GM12801 (cell line): ENCODE measurements around the gene DLL3.

ENCODE experiments used
- TF ChIP-seq, protein P1 (sequence below): IDR thresholded peaks from one replicate; pipeline ENCODE4 v1.5.1; 2011; ENCODE audit warnings: control low read depth; ENCODE audit not compliant: insufficient read length; ENCODE audit errors: extremely low read depth

The DLL3 gene

GRCh38 chr19:39502640-39503417 is 4.1 kb downstream of the DLL3 start:
- TF ChIP-seq, protein P1, sequence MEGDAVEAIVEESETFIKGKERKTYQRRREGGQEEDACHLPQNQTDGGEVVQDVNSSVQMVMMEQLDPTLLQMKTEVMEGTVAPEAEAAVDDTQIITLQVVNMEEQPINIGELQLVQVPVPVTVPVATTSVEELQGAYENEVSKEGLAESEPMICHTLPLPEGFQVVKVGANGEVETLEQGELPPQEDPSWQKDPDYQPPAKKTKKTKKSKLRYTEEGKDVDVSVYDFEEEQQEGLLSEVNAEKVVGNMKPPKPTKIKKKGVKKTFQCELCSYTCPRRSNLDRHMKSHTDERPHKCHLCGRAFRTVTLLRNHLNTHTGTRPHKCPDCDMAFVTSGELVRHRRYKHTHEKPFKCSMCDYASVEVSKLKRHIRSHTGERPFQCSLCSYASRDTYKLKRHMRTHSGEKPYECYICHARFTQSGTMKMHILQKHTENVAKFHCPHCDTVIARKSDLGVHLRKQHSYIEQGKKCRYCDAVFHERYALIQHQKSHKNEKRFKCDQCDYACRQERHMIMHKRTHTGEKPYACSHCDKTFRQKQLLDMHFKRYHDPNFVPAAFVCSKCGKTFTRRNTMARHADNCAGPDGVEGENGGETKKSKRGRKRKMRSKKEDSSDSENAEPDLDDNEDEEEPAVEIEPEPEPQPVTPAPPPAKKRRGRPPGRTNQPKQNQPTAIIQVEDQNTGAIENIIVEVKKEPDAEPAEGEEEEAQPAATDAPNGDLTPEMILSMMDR: no peak

DNA sequence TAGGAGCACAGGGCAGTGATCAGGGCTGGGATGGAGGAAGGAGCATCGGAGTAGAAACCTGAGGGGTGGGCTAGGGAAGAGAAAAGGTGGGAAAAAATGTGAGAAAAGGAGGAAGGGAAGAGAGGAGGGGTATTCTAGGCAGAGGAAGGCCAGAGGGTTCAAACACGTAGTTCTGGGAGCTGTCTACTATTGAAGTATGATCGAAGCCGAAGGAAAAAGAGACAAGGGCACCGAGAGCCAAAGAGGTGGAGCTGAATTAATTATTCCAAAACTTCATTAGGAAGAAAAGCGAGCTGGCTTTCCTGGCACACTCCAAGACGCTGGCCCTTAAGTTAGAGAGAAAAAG is 7.8 kb downstream of the DLL3 start:
- TF ChIP-seq, protein P1: no peak

- TF ChIP-seq, protein P1: no peak
Observed at GRCh38 chr19:39506944-39507714, 8.4 kb downstream of the DLL3 start.

GRCh38 chr19:39507715-39508364 is 9.1 kb downstream of the DLL3 start:
- TF ChIP-seq, protein P1: no peak

- TF ChIP-seq, protein P1: no peak
Observed at GRCh38 chr19:39508629-39509028, 9.9 kb downstream of the DLL3 start.

- TF ChIP-seq, protein P1: no peak
Observed at GRCh38 chr19:39509233-39509632, 10.5 kb downstream of the DLL3 start.

GRCh38 chr19:39512988-39513387 is 14.2 kb downstream of the DLL3 start:
- TF ChIP-seq, protein P1: no peak
